Measurements from ENCODE around the gene RBP4. TPM values are rescaled to one million over a fixed set of nuclear protein-coding genes. Genes with fewer than 3 reads are reported as not detected.

Gene RBP4
- polyA plus RNA-seq, 1 experiment, result not detected

GRCh38 chr10:93542358-93542791, 58.7 kb downstream of the RBP4 start:
- POLR2A ChIA-PET, result no interaction called here
- peaks cover 4% of the 10 kb centered on the region for H3K27me3 ChIP-seq (ENCODE audit: control insufficient read depth, insufficient read depth, low read length)
- no peak for DNase-seq (ENCODE audit: low read depth, low spot score)
- TF ChIP-seq CTCF (IDR thresholded peaks at IDR 0.05; ENCODE audit: low read depth, low read length), result no peak
- H3K27ac ChIP-seq (ENCODE audit: low read depth, low read length), result no peak overlapping the region
- peak overlapping the region; percentile 31 for H3K4me3 ChIP-seq (ENCODE audit: low read depth, low read length)
- CTCF ChIA-PET, result interaction anchor here (0.7 to 3.4 kb wide), 16 partner anchors 9 to 145 kb away, joined by 3 to 37 read pairs (median 5); no protein-coding TSS in a partner anchor
- H3K9me3 ChIP-seq (ENCODE audit: control insufficient read depth, insufficient read depth, low read length), result no peaks in the 10 kb centered on the region

Other genes with a start within 250 kb of the RBP4 start
- gene MYOF, start 118.9 kb downstream of the RBP4 start, polyA plus RNA-seq (2011; rRNA removed), result 254 and 275 TPM in 2 replicates
- gene CEP55, start 104.6 kb downstream of the RBP4 start, polyA plus RNA-seq (2011; rRNA removed), result 10.0 and 16.3 TPM in 2 replicates
- gene FFAR4, start 34.6 kb downstream of the RBP4 start, polyA plus RNA-seq (2011; rRNA removed), result not detected in 2 replicates
- not detected in 2 replicates for gene PDE6C, start 11.3 kb upstream of the RBP4 start, polyA plus RNA-seq (2011; rRNA removed)
- 7.0 and 12.1 TPM in 2 replicates for gene FRA10AC1, start 101.4 kb upstream of the RBP4 start, polyA plus RNA-seq (2011; rRNA removed)
- not detected in 2 replicates for gene LGI1, start 156.7 kb upstream of the RBP4 start, polyA plus RNA-seq (2011; rRNA removed)

All from AG04450 (cell line).